KOPT-K1 (cell line): ENCODE results near the gene HSPBAP1.

Source experiments
- H3K27ac ChIP-seq: fragments of 200-600 bp; sonication (generic); 2 replicates; pipeline ENCODE4 v1.5.1; 2016; ENCODE audit warnings: antibody characterized with exemption, mild to moderate bottlenecking, low read depth, low read length; ENCODE audit not compliant: poor library complexity, severe bottlenecking
- H3K36me3 ChIP-seq: fragments of 200-600 bp; sonication (generic); 2 replicates; pipeline ENCODE4 v1.5.1; 2017; ENCODE audit warnings: antibody characterized with exemption, mild to moderate bottlenecking, low read length, moderate library complexity; ENCODE audit not compliant: insufficient read depth
- H3K9me3 ChIP-seq: fragments of 200-600 bp; sonication (generic); 2 replicates; pipeline ENCODE4 v1.5.1; 2017; ENCODE audit warnings: antibody characterized with exemption, low read length, mild to moderate bottlenecking; ENCODE audit not compliant: insufficient read depth, poor library complexity, severe bottlenecking

The HSPBAP1 gene

GRCh38 chr3:122692674-122693073 is 101.0 kb downstream of the HSPBAP1 start:
- Histone ChIP-seq H3K9me3 (no peaks in the 10 kb centered on the region), H3K36me3 (no peaks in the 10 kb centered on the region; the same call in 1 of the 2 replicates)

GRCh38 chr3:122691195-122691594 is 102.4 kb downstream of the HSPBAP1 start:
- H3K9me3 ChIP-seq = no peaks in the 10 kb centered on the region
- H3K27ac ChIP-seq = no peak overlapping the region
- H3K36me3 ChIP-seq = no peaks in the 10 kb centered on the region; the same call in 1 of the 2 replicates

More at GRCh38 chr3:122692674-122693073, 101.0 kb downstream of the HSPBAP1 start:
- no peak overlapping the region for H3K27ac ChIP-seq

DNA sequence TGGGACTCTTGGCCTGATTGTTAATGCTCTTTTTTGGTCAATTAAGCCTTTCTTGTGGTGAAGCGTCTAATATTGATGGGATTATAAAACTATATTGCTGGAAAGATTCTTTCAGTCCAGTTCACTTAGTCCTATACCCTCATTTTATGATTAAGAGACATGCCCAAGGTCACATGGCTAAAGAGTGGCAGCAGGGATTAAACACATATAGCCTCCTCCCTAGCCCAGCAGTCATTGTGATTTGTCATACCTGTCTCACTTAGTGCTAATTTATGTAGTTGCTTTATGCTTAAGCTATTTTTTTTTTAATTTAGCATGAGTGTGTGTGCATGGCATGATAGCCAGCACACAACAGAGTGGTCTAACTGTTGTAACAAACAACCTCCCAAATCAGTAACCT is 103.5 kb downstream of the HSPBAP1 start:
- Histone ChIP-seq H3K36me3 (no peaks in the 10 kb centered on the region; the same call in 1 of the 2 replicates), H3K27ac (no peak overlapping the region), H3K9me3 (no peaks in the 10 kb centered on the region)
